Measurements from ENCODE around the gene MSMP. TPM values are rescaled to one million over a fixed set of nuclear protein-coding genes. Genes with fewer than 3 reads are reported as not detected.

The MSMP gene
- total and polyA plus RNA-seq, 2 experiments from 2014 or later, result 0.81 TPM; not detected in 1

- Mint-ChIP-seq H3K27ac (no peak overlapping the region), H3K4me1 (peaks cover 11% of the 10 kb centered on the region), H3K4me3 (no peak overlapping the region), H3K9me3 (no peaks in the 10 kb centered on the region; the same call in 2 of the 3 replicates), H3K27me3 (ENCODE audit: insufficient read depth, low read depth, poor library complexity) (peaks cover 6% of the 10 kb centered on the region), H3K36me3 (ENCODE audit: low read depth) (peaks cover 66% of the 10 kb centered on the region)
- H3K4me2 ChIP-seq, result no peak overlapping the region
- H3K9me2 ChIP-seq (ENCODE audit: insufficient read depth), result no peaks in the 10 kb centered on the region
- peak; percentile 87 for DNase-seq (ENCODE audit: low spot score)
- H3K79me2 ChIP-seq (replicated peaks; ENCODE audit: insufficient read depth), result peaks cover 12% of the 10 kb centered on the region
- no peaks in the 10 kb centered on the region for H3K27me3 ChIP-seq (ENCODE audit: insufficient read depth)
- peaks cover under 1% of the 10 kb centered on the region for H3K4me1 ChIP-seq (ENCODE audit: insufficient read depth)
- H2AFZ ChIP-seq, result no peak overlapping the region
- peak overlapping the region; percentile 66; the same call in 1 of the 2 replicates for H3K27ac ChIP-seq (ENCODE audit: low read depth)
- peaks cover 14% of the 10 kb centered on the region for H3F3A ChIP-seq (replicated peaks; ENCODE audit: low read depth)
- H3K36me3 ChIP-seq (ENCODE audit: insufficient read depth), result peaks cover 35% of the 10 kb centered on the region
- peak; percentile 20 for ATAC-seq
- no peak for TF ChIP-seq ZNF114 (CRISPR knock-in tag; IDR thresholded peaks at IDR 0.05)
- no peak for TF ChIP-seq EZH2 (IDR thresholded peaks at IDR 0.05; ENCODE audit: low read depth, unreplicated experiment)
- TF ChIP-seq JUNB (IDR thresholded peaks at IDR 0.05; ENCODE audit: unreplicated experiment), result no peak
- TF ChIP-seq EZH2phosphoT487 (IDR thresholded peaks at IDR 0.05; ENCODE audit: unreplicated experiment), result no peak
- TF ChIP-seq, protein P1, sequence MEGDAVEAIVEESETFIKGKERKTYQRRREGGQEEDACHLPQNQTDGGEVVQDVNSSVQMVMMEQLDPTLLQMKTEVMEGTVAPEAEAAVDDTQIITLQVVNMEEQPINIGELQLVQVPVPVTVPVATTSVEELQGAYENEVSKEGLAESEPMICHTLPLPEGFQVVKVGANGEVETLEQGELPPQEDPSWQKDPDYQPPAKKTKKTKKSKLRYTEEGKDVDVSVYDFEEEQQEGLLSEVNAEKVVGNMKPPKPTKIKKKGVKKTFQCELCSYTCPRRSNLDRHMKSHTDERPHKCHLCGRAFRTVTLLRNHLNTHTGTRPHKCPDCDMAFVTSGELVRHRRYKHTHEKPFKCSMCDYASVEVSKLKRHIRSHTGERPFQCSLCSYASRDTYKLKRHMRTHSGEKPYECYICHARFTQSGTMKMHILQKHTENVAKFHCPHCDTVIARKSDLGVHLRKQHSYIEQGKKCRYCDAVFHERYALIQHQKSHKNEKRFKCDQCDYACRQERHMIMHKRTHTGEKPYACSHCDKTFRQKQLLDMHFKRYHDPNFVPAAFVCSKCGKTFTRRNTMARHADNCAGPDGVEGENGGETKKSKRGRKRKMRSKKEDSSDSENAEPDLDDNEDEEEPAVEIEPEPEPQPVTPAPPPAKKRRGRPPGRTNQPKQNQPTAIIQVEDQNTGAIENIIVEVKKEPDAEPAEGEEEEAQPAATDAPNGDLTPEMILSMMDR (conservative IDR thresholded peaks at IDR 0.05; ENCODE audit: low read depth in 2 of 2), result peak; percentile 80 to 86
- TF ChIP-seq ZNF331 (CRISPR knock-in tag; IDR thresholded peaks at IDR 0.05; ENCODE audit: low read depth), result no peak
- no peak for TF ChIP-seq ZNF462 (CRISPR knock-in tag; IDR thresholded peaks at IDR 0.05)
- peak; percentile 47 for TF ChIP-seq POLR2AphosphoS5 (IDR thresholded peaks at IDR 0.05; ENCODE audit: low read depth)
- TF ChIP-seq, protein P2, sequence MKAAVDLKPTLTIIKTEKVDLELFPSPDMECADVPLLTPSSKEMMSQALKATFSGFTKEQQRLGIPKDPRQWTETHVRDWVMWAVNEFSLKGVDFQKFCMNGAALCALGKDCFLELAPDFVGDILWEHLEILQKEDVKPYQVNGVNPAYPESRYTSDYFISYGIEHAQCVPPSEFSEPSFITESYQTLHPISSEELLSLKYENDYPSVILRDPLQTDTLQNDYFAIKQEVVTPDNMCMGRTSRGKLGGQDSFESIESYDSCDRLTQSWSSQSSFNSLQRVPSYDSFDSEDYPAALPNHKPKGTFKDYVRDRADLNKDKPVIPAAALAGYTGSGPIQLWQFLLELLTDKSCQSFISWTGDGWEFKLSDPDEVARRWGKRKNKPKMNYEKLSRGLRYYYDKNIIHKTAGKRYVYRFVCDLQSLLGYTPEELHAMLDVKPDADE (IDR thresholded peaks at IDR 0.05), result no peak
- H4K20me1 ChIP-seq (replicated peaks; ENCODE audit: insufficient read depth), result peaks cover 18% of the 10 kb centered on the region
- no peak overlapping the region for H3K4me3 ChIP-seq
Measured at GRCh38 chr9:35736201-35736633, 17.9 kb downstream of the MSMP start.

Data from GM23338 (cell line).